ENCODE measurements around the gene B4GALT1. TPM values are rescaled to one million over a fixed set of nuclear protein-coding genes. Genes with fewer than 3 reads are reported as not detected.

Gene B4GALT1
- total RNA-seq, 1 donor from 2014 or later = 80.1 TPM

- Histone ChIP-seq H3K36me3 (no peaks in the 10 kb centered on the region), H3K27ac (no peak overlapping the region), H3K4me3 (no peak overlapping the region), H3K4me1 (peaks cover 89% of the 10 kb centered on the region), H3K27me3 (no peaks in the 10 kb centered on the region), H3K9me3 (no peaks in the 10 kb centered on the region)
- peak; percentile 3 for DNase-seq
- ATAC-seq = no peak
- intact Hi-C loops (cut with DNase I) = no loop called here
- no peak for TF ChIP-seq CTCF (IDR thresholded peaks at IDR 0.05)
Measured at GRCh38 chr9:33146298-33146697, 20.8 kb downstream of the B4GALT1 start.

GRCh38 chr9:33144551-33144950 lies 22.6 kb downstream of the B4GALT1 start:
- peak; percentile 3 for DNase-seq
- Histone ChIP-seq H3K4me1 (peaks cover 95% of the 10 kb centered on the region), H3K27me3 (no peaks in the 10 kb centered on the region), H3K9me3 (no peaks in the 10 kb centered on the region), H3K36me3 (no peaks in the 10 kb centered on the region), H3K27ac (peak overlapping the region; percentile 56), H3K4me3 (no peak overlapping the region)
- TF ChIP-seq CTCF (IDR thresholded peaks at IDR 0.05) = no peak
- no peak for ATAC-seq
- intact Hi-C loops (cut with DNase I) = no loop called here

- Histone ChIP-seq H3K27me3 (no peaks in the 10 kb centered on the region), H3K27ac (peak overlapping the region; percentile 56), H3K36me3 (no peaks in the 10 kb centered on the region), H3K9me3 (no peaks in the 10 kb centered on the region), H3K4me3 (no peak overlapping the region), H3K4me1 (peaks cover 95% of the 10 kb centered on the region)
- intact Hi-C loops (cut with DNase I) = no loop called here
- peak; percentile 79 for ATAC-seq
- TF ChIP-seq CTCF (IDR thresholded peaks at IDR 0.05) = no peak
- DNase-seq = peak; percentile 66
Measured at GRCh38 chr9:33143241-33143661, 23.9 kb downstream of the B4GALT1 start.

- intact Hi-C loops (cut with DNase I) = no loop called here
- TF ChIP-seq CTCF (IDR thresholded peaks at IDR 0.05) = no peak
- Histone ChIP-seq H3K9me3 (no peaks in the 10 kb centered on the region), H3K4me3 (no peak overlapping the region), H3K4me1 (peaks cover 92% of the 10 kb centered on the region), H3K36me3 (no peaks in the 10 kb centered on the region), H3K27me3 (no peaks in the 10 kb centered on the region), H3K27ac (peak overlapping the region; percentile 56)
- ATAC-seq (no peak), DNase-seq (no peak)
Measured at GRCh38 chr9:33142535-33142934, 24.6 kb downstream of the B4GALT1 start.

- DNase-seq (no peak), ATAC-seq (no peak)
- H3K27ac ChIP-seq = peak overlapping the region; percentile 77
- H3K4me3 ChIP-seq = no peak overlapping the region
- H3K27me3 ChIP-seq = no peaks in the 10 kb centered on the region
- H3K4me1 ChIP-seq = peaks cover 96% of the 10 kb centered on the region
- H3K9me3 ChIP-seq = no peaks in the 10 kb centered on the region
- TF ChIP-seq CTCF (IDR thresholded peaks at IDR 0.05) = no peak
- intact Hi-C loops (cut with DNase I) = no loop called here
- H3K36me3 ChIP-seq = no peaks in the 10 kb centered on the region
Measured at GRCh38 chr9:33140401-33141360, 26.5 kb downstream of the B4GALT1 start.
